LNCaP clone FGC (cell line): Measurements from ENCODE around the gene WNK3.

Source experiments
- DNase-seq: peaks from one replicate; pipeline ENCODE4 v3.0.0-alpha.2; 2011; ENCODE audit warnings: low read depth
- H3K4me3 ChIP-seq: 2 replicates; pipeline ENCODE4 v1.5.1; 2011; ENCODE audit warnings: mild to moderate bottlenecking, low read depth, low read length, control low read depth
- CTCF ChIP-seq: IDR thresholded peaks from 2 replicates; pipeline ENCODE4 v1.5.1; 2012; ENCODE audit warnings: mild to moderate bottlenecking; ENCODE audit not compliant: control insufficient read depth, insufficient read depth; ENCODE audit errors: extremely low read depth

The WNK3 gene

GRCh38 chrX:54213603-54214002, 144.2 kb downstream of the WNK3 start:
- TF ChIP-seq CTCF, result no peak
- no peak overlapping the region for H3K4me3 ChIP-seq
- DNase-seq, result no peak

- DNase-seq, result no peak
- TF ChIP-seq CTCF, result no peak
- no peak overlapping the region for H3K4me3 ChIP-seq
Observed at GRCh38 chrX:54208531-54208930, 149.3 kb downstream of the WNK3 start.

GRCh38 chrX:54198262-54198661, 159.6 kb downstream of the WNK3 start:
- no peak for TF ChIP-seq CTCF
- no peak for DNase-seq
- no peak overlapping the region for H3K4me3 ChIP-seq

- TF ChIP-seq CTCF, result no peak
- no peak overlapping the region for H3K4me3 ChIP-seq
- no peak for DNase-seq
Observed at GRCh38 chrX:54194982-54195588, 162.8 kb downstream of the WNK3 start.

GRCh38 chrX:54193085-54193821, 164.6 kb downstream of the WNK3 start:
- DNase-seq, result no peak
- no peak for TF ChIP-seq CTCF
- H3K4me3 ChIP-seq, result no peak overlapping the region

GRCh38 chrX:54184474-54184873, 173.4 kb downstream of the WNK3 start:
- no peak for TF ChIP-seq CTCF
- no peak overlapping the region for H3K4me3 ChIP-seq
- DNase-seq, result no peak
